Kidney (tissue), 14 donors: ENCODE measurements around the gene SLC37A2. TPM values are rescaled to one million over a fixed set of nuclear protein-coding genes. Genes with fewer than 3 reads are reported as not detected.
A peak's percentile ranks its signal among the peaks of the same experiment; 100 is the strongest.

ENCODE experiments used
- DNase-seq, 5 donors: peaks; one replicate each; pipeline ENCODE4 v3.0.0-alpha.2; 2013 to 2020
- FAIRE-seq: peaks from 2 replicates; lab custom pipeline; 2012; peaks lifted over from hg19 to GRCh38; lab: Jason Lieb, UNC
- H3K27ac ChIP-seq, 2 donors: one replicate each; pipeline ENCODE4 v1.7.0; 2013; ENCODE audit warnings: low read depth in 2 of 2, low read length in 2 of 2, inconsistent platforms in 1 of 2
- H3K27me3 ChIP-seq: one replicate; pipeline ENCODE4 v1.7.1; 2013; ENCODE audit warnings: low read length, inconsistent platforms; ENCODE audit not compliant: control insufficient read depth, insufficient read depth
- H3K36me3 ChIP-seq, 3 donors: one replicate each; pipeline versions ENCODE4 v1.7.0 to v1.7.1; 2013; ENCODE audit warnings: low read length in 3 of 3, control low read depth in 1 of 3, inconsistent platforms in 1 of 3; ENCODE audit not compliant: insufficient read depth in 3 of 3, control insufficient read depth in 2 of 3
- H3K4me1 ChIP-seq, 3 donors: one replicate each; pipeline versions ENCODE4 v1.7.0 to v1.7.1; 2013; ENCODE audit warnings: low read length in 3 of 3, inconsistent platforms in 1 of 3, low read depth in 1 of 3; ENCODE audit not compliant: control insufficient read depth in 2 of 3, insufficient read depth in 2 of 3
- H3K4me3 ChIP-seq, 3 donors: one replicate each; pipeline versions ENCODE4 v1.7.0 to v1.8.1; 2013; ENCODE audit warnings: low read length in 3 of 3, control low read depth in 1 of 3, inconsistent platforms in 1 of 3
- H3K9ac ChIP-seq, 3 donors: one replicate each; pipeline versions ENCODE4 v1.7.0 to v1.7.1; 2013; ENCODE audit warnings: low read length in 3 of 3, control low read depth in 1 of 3, inconsistent platforms in 1 of 3
- H3K9me3 ChIP-seq, 3 donors: one replicate each; pipeline versions ENCODE4 v1.7.0 to v1.7.1; 2013; ENCODE audit warnings: low read length in 3 of 3, control low read depth in 1 of 3, inconsistent platforms in 1 of 3; ENCODE audit not compliant: control insufficient read depth in 2 of 3, insufficient read depth in 1 of 3
- CTCF ChIP-seq: IDR thresholded peaks from 3 replicates; pipeline ENCODE4 v1.5.1; 2012; ENCODE audit warnings: mild to moderate bottlenecking, moderate library complexity, borderline replicate concordance; ENCODE audit not compliant: insufficient read depth; ENCODE audit errors: extremely low read depth
- intact Hi-C: fragments of 100-400 bp; cut with DNase I; formaldehyde crosslinking; loops from one replicate; pipeline ENCODE4 v1.11.1; 2022
- polyA plus RNA-seq: library from polyadenylated mRNA; stranded (reverse); fragments of 350-450 nt; fragmentation: Illumina TruSeq; extraction: RNeasy Lipid Tissue Mini Kit (QIAGEN cat#74804); gene quantifications from one replicate; pipeline ENCODE4 v1.2.3, GENCODE V29; 2014; ENCODE audit warnings: low read depth, low replicate concordance; ENCODE audit not compliant: insufficient read depth
- total RNA-seq: library from RNA; stranded (reverse); fragmentation: NEBNext Ultra II Directional; extraction: Animal tissue kit (Norgen Biotek cat#: 25700); gene quantifications from one replicate; pipeline ENCODE4 v1.2.1, GENCODE V29; 2021
- donor health status: control.
- donor health status: control.
- donor health status: control.
- donor health status: control.
- donor health status: control.
- donor health status: DM: yes; HTN: yes; CAD: no.
- donor health status: Normal renal cell carcinoma (clear cell type).

Gene SLC37A2
- total and polyA plus RNA-seq, 2 donors from 2014 or later = 0.82 to 6.1 TPM

GRCh38 chr11:125068368-125068767, 5.3 kb downstream of the SLC37A2 start:
- intact Hi-C loops = no loop called here
- no peaks in the 10 kb centered on the region for H3K36me3 ChIP-seq
- FAIRE-seq (no peak), DNase-seq (no peak)
- H3K4me1 ChIP-seq = peaks cover 0 to 5% (median 0%) of the 10 kb centered on the region in 3 donors
- H3K9ac ChIP-seq = no peak overlapping the region
- TF ChIP-seq CTCF = no peak
- H3K4me3 ChIP-seq = no peak overlapping the region
- H3K27me3 ChIP-seq = peaks cover 12% of the 10 kb centered on the region
- H3K9me3 ChIP-seq = no peaks in the 10 kb centered on the region
- H3K27ac ChIP-seq = no peak overlapping the region

GRCh38 chr11:125069008-125069407, 5.9 kb downstream of the SLC37A2 start:
- no peak for TF ChIP-seq CTCF
- no peak overlapping the region for H3K27ac ChIP-seq

GRCh38 chr11:125069796-125070195, 6.7 kb downstream of the SLC37A2 start:
- H3K27ac ChIP-seq = no peak overlapping the region
- no peaks in the 10 kb centered on the region for H3K4me1 ChIP-seq
- no peaks in the 10 kb centered on the region for H3K9me3 ChIP-seq
- DNase-seq (no peak), FAIRE-seq (no peak)
- H3K36me3 ChIP-seq = no peaks in the 10 kb centered on the region
- H3K9ac ChIP-seq = no peak overlapping the region
- H3K4me3 ChIP-seq = no peak overlapping the region
- TF ChIP-seq CTCF = no peak
- intact Hi-C loops = no loop called here
- peaks cover 7% of the 10 kb centered on the region for H3K27me3 ChIP-seq

More at GRCh38 chr11:125069008-125069407, 5.9 kb downstream of the SLC37A2 start:
- no peaks in the 10 kb centered on the region for H3K9me3 ChIP-seq
- no peak for DNase-seq
- H3K4me3 ChIP-seq = no peak overlapping the region
- H3K27me3 ChIP-seq = peaks cover 12% of the 10 kb centered on the region
- no peak overlapping the region for H3K9ac ChIP-seq
- no peak for FAIRE-seq
- no peaks in the 10 kb centered on the region for H3K36me3 ChIP-seq
- H3K4me1 ChIP-seq = no peaks in the 10 kb centered on the region
- intact Hi-C loops = no loop called here

GRCh38 chr11:125070699-125071254, 7.7 kb downstream of the SLC37A2 start:
- peak in 2 of 5 donors; percentile 35 to 80 for DNase-seq
- no peak overlapping the region for H3K9ac ChIP-seq
- H3K27me3 ChIP-seq = peaks cover 5% of the 10 kb centered on the region
- intact Hi-C loops = no loop called here
- no peak overlapping the region for H3K27ac ChIP-seq
- no peak for TF ChIP-seq CTCF
- H3K36me3 ChIP-seq = no peaks in the 10 kb centered on the region
- no peak overlapping the region for H3K4me3 ChIP-seq
- no peak for FAIRE-seq
- H3K4me1 ChIP-seq = no peaks in the 10 kb centered on the region
- no peaks in the 10 kb centered on the region for H3K9me3 ChIP-seq
